Keratinocyte (primary cell): Measurements from ENCODE around the gene PREB. TPM values are rescaled to one million over a fixed set of nuclear protein-coding genes. Genes with fewer than 3 reads are reported as not detected.

Source experiments
- DNase-seq: peaks from one replicate; pipeline ENCODE4 v3.0.0-alpha.2; 2011; ENCODE audit warnings: low read depth, missing footprints, low spot score
- FAIRE-seq: peaks from 2 replicates; lab custom pipeline; 2011; peaks lifted over from hg19 to GRCh38; lab: Jason Lieb, UNC
- H2AFZ ChIP-seq: 2 replicates; pipeline ENCODE4 v1.6.0; 2012; ENCODE audit warnings: low read length, control low read depth, inconsistent platforms; ENCODE audit not compliant: control insufficient read depth
- H3K27ac ChIP-seq: 2 replicates; pipeline ENCODE4 v1.5.1; 2011; ENCODE audit warnings: low read length; ENCODE audit not compliant: control insufficient read depth, insufficient read depth
- H3K27me3 ChIP-seq: 3 replicates; pipeline ENCODE4 v1.6.0; 2011; ENCODE audit warnings: low read length; ENCODE audit not compliant: control insufficient read depth, insufficient read depth; ENCODE audit errors: extremely low read depth
- H3K36me3 ChIP-seq, 2 experiments: 2 replicates in 1 of 2; 3 replicates in 1 of 2; pipeline ENCODE4 v1.5.1; 2011; ENCODE audit warnings: low read length in 2 of 2, mild to moderate bottlenecking in 1 of 2; ENCODE audit not compliant: control insufficient read depth in 2 of 2, insufficient read depth in 2 of 2; ENCODE audit errors: extremely low read depth in 1 of 2
- H3K4me1 ChIP-seq: 3 replicates; pipeline ENCODE4 v1.5.1; 2011; ENCODE audit warnings: low read length; ENCODE audit not compliant: control insufficient read depth, insufficient read depth; ENCODE audit errors: extremely low read depth
- H3K4me2 ChIP-seq: 3 replicates; pipeline ENCODE4 v1.6.0; 2011; ENCODE audit warnings: low read depth, low read length; ENCODE audit not compliant: control insufficient read depth, insufficient read depth; ENCODE audit errors: extremely low read depth
- H3K4me3 ChIP-seq, 3 experiments: fragments of 200-600 bp in 1 of 3; sonication (generic) in 1 of 3; 2 replicates in 2 of 3; 3 replicates in 1 of 3; pipeline ENCODE4 v1.5.1; 2011 to 2016; ENCODE audit warnings: low read length in 3 of 3, mild to moderate bottlenecking in 3 of 3, control low read depth in 2 of 3, inconsistent platforms in 1 of 3, low read depth in 1 of 3, mixed read lengths in 1 of 3, mixed run types in 1 of 3, moderate library complexity in 1 of 3; ENCODE audit not compliant: control insufficient read depth in 2 of 3, insufficient read depth in 2 of 3; ENCODE audit errors: extremely low read depth in 1 of 3
- H3K79me2 ChIP-seq: 2 replicates; pipeline ENCODE4 v1.6.0; 2012; ENCODE audit warnings: low read length; ENCODE audit not compliant: control insufficient read depth, insufficient read depth
- H3K9ac ChIP-seq: 3 replicates; pipeline ENCODE4 v1.6.0; 2011; ENCODE audit warnings: low read length; ENCODE audit not compliant: control insufficient read depth, insufficient read depth; ENCODE audit errors: extremely low read depth
- H3K9me1 ChIP-seq: 3 replicates; pipeline ENCODE4 v1.6.0; 2011; ENCODE audit warnings: low read length; ENCODE audit not compliant: control insufficient read depth, insufficient read depth; ENCODE audit errors: extremely low read depth
- H3K9me3 ChIP-seq: 2 replicates; pipeline ENCODE4 v1.5.1; 2012; ENCODE audit warnings: low read depth, low read length; ENCODE audit not compliant: control insufficient read depth
- H4K20me1 ChIP-seq: 3 replicates; pipeline ENCODE4 v1.6.0; 2011; ENCODE audit warnings: low read length; ENCODE audit not compliant: control insufficient read depth, insufficient read depth; ENCODE audit errors: extremely low read depth
- CTCF ChIP-seq, 3 experiments: IDR thresholded peaks in 1 of 3; conservative IDR thresholded peaks in 1 of 3; optimal IDR thresholded peaks in 1 of 3; 2 replicates in 2 of 3; 3 replicates in 1 of 3; pipeline versions ENCODE3 to v1.5.1; 2011; ENCODE audit warnings: low read length in 3 of 3, mild to moderate bottlenecking in 3 of 3, moderate library complexity in 2 of 3, control low read depth in 1 of 3, inconsistent platforms in 1 of 3; ENCODE audit not compliant: insufficient read depth in 2 of 3; ENCODE audit errors: extremely low read depth in 1 of 3
- EZH2 ChIP-seq: IDR thresholded peaks from one replicate; pipeline ENCODE4 v1.6.1; 2012; ENCODE audit warnings: inconsistent platforms, mild to moderate bottlenecking, low read length, moderate library complexity
- dilution Hi-C: fragments of 300-500 bp; cut with MboI; formaldehyde crosslinking; loops from one replicate; pipeline ENCODE4 v1.7.0; 2020; ENCODE audit warnings: low sequenced_read_pairs; ENCODE audit not compliant: extremely low pct_ligation_motif_present
- polyA plus RNA-seq, 5 experiments: library from polyadenylated mRNA; depleted of rRNA in 3 of 5; stranded (reverse) in 3 of 5; stranded (forward) in 1 of 5; unstranded in 1 of 5; fragments of >200 nt; gene quantifications; 1 replicate in 1 of 5; 2 replicates in 3 of 5; 3 replicates in 1 of 5; pipeline versions ENCODE4 v1.2.1 to v1.2.3, GENCODE V29; 2011 to 2012; ENCODE audit warnings: missing spikeins in 2 of 5, low read depth in 1 of 5, low replicate concordance in 1 of 5

Gene PREB
- polyA plus RNA-seq, 1 donor (not counting 4 experiments of a cell fraction or from before 2014, with no cell fraction given): 48.7 TPM

- Histone ChIP-seq H3K4me2 (peak overlapping the region; percentile 79), H3K4me3 (peak overlapping the region; percentile 55 to 85 (median 69)), H3K9me1 (no peaks in the 10 kb centered on the region), H3K27ac (peak overlapping the region; percentile 43), H3K9ac (peak overlapping the region; percentile 73), H3K9me3 (no peaks in the 10 kb centered on the region), H3K4me1 (peaks cover 17% of the 10 kb centered on the region), H4K20me1 (no peaks in the 10 kb centered on the region), H2AFZ (peak overlapping the region; percentile 51), H3K36me3 (no peaks in the 10 kb centered on the region), H3K79me2 (no peaks in the 10 kb centered on the region), H3K27me3 (no peaks in the 10 kb centered on the region)
- TF ChIP-seq EZH2 (no peak), CTCF (optimal IDR thresholded peaks at IDR 0.05 in 1 of 3, IDR thresholded peaks at IDR 0.05 in 1 of 3, conservative IDR thresholded peaks at IDR 0.05 in 1 of 3; ENCODE audit: extremely low read depth in 1 of 3, insufficient read depth in 2 of 3, low read length in 3 of 3) (peak; percentile 41 to 92 (median 78))
- dilution Hi-C loops: no loop called here
- FAIRE-seq: no peak
- DNase-seq: peak; percentile 41
These were observed 48.2 kb downstream of the PREB start for GRCh38 chr2:27086090-27086723.

GRCh38 chr2:27085673-27086089 lies 48.8 kb downstream of the PREB start:
- peak overlapping the region; percentile 55 to 85 (median 69) for H3K4me3 ChIP-seq
- H3K27ac ChIP-seq: peak overlapping the region; percentile 2
- peak in 1 of 3 experiments; percentile 80 for TF ChIP-seq CTCF (optimal IDR thresholded peaks at IDR 0.05 in 1 of 3, IDR thresholded peaks at IDR 0.05 in 1 of 3, conservative IDR thresholded peaks at IDR 0.05 in 1 of 3; ENCODE audit: extremely low read depth in 1 of 3, insufficient read depth in 2 of 3, low read length in 3 of 3)
- TF ChIP-seq EZH2: no peak
- peak overlapping the region; percentile 65 for H2AFZ ChIP-seq
- FAIRE-seq (no peak), DNase-seq (peak; percentile 35)
- H3K36me3 ChIP-seq: no peaks in the 10 kb centered on the region
- no peaks in the 10 kb centered on the region for H3K9me3 ChIP-seq
- dilution Hi-C loops: no loop called here
- H3K4me1 ChIP-seq: peaks cover 18% of the 10 kb centered on the region
- H3K9me1 ChIP-seq: no peaks in the 10 kb centered on the region
- H3K4me2 ChIP-seq: peak overlapping the region; percentile 79
- H4K20me1 ChIP-seq: no peaks in the 10 kb centered on the region
- H3K9ac ChIP-seq: peak overlapping the region; percentile 73
- no peaks in the 10 kb centered on the region for H3K27me3 ChIP-seq
- no peaks in the 10 kb centered on the region for H3K79me2 ChIP-seq
